ENCODE measurements around the gene HNRNPC. TPM values are rescaled to one million over a fixed set of nuclear protein-coding genes. Genes with fewer than 3 reads are reported as not detected.
"Not testable (repeated sequence)": the region's sequence is repeated elsewhere in the genome, so short reads cannot be mapped to it uniquely, and the experiment has no call there.

HNRNPC gene
- total RNA-seq, 1 experiment from 2014 or later, result 1,156 TPM

- no peak for DNase-seq (ENCODE audit: low read depth in 1 of 2, low spot score in 2 of 2)
- Histone ChIP-seq H3K36me3 (peaks cover 7% of the 10 kb centered on the region; the same call in 1 of the 2 replicates), H3K9me3 (replicated peaks) (peaks cover 7% of the 10 kb centered on the region), H3K27me3 (replicated peaks) (no peaks in the 10 kb centered on the region; the same call in 1 of the 2 replicates), H3K4me1 (replicated peaks) (0 out of 2 replicates have a peak, but pooled peaks cover 4% of the 10 kb centered on the region), H3K27ac (no peak overlapping the region), H3K4me3 (no peak overlapping the region)
Observed at GRCh38 chr14:21197418-21198205, 71.6 kb downstream of the HNRNPC start.

GRCh38 chr14:21194597-21194996 lies 74.6 kb downstream of the HNRNPC start:
- H3K27me3 ChIP-seq (replicated peaks), result no peaks in the 10 kb centered on the region; the same call in 1 of the 2 replicates
- no peak for DNase-seq (ENCODE audit: low read depth in 1 of 2, low spot score in 2 of 2)
- no peaks in the 10 kb centered on the region for H3K36me3 ChIP-seq
- H3K4me1 ChIP-seq (replicated peaks), result peaks cover 6% of the 10 kb centered on the region
- peaks cover 7% of the 10 kb centered on the region for H3K9me3 ChIP-seq (replicated peaks)
- no peak overlapping the region for H3K27ac ChIP-seq
- H3K4me3 ChIP-seq, result no peak overlapping the region

GRCh38 chr14:21192875-21193535 lies 76.2 kb downstream of the HNRNPC start:
- Histone ChIP-seq H3K4me3 (no peak overlapping the region), H3K9me3 (replicated peaks) (peaks cover 7% of the 10 kb centered on the region), H3K4me1 (replicated peaks) (peaks cover 6% of the 10 kb centered on the region), H3K27ac (no peak overlapping the region), H3K27me3 (replicated peaks) (no peaks in the 10 kb centered on the region; the same call in 1 of the 2 replicates), H3K36me3 (no peaks in the 10 kb centered on the region)
- DNase-seq (ENCODE audit: low read depth in 1 of 2, low spot score in 2 of 2), result no peak

- Histone ChIP-seq H3K9me3 (replicated peaks) (peaks cover 1% of the 10 kb centered on the region), H3K4me1 (replicated peaks) (peaks cover 6% of the 10 kb centered on the region), H3K4me3 (no peak overlapping the region), H3K27ac (no peak overlapping the region), H3K36me3 (no peaks in the 10 kb centered on the region), H3K27me3 (replicated peaks) (no peaks in the 10 kb centered on the region)
- DNase-seq (ENCODE audit: low read depth in 1 of 2, low spot score in 2 of 2), result no peak
Observed at GRCh38 chr14:21192447-21192822, 76.8 kb downstream of the HNRNPC start.

GRCh38 chr14:21191809-21192446 lies 77.3 kb downstream of the HNRNPC start:
- H3K27ac ChIP-seq, result no peak overlapping the region
- H3K27me3 ChIP-seq (replicated peaks), result no peaks in the 10 kb centered on the region
- H3K4me1 ChIP-seq (replicated peaks), result peaks cover 6% of the 10 kb centered on the region
- no peaks in the 10 kb centered on the region for H3K36me3 ChIP-seq
- no peak overlapping the region for H3K4me3 ChIP-seq
- H3K9me3 ChIP-seq (replicated peaks), result no peaks in the 10 kb centered on the region
- DNase-seq (ENCODE audit: low read depth in 1 of 2, low spot score in 2 of 2), result peak in 1 of 2 experiments; percentile 68

- no peak for DNase-seq (ENCODE audit: low read depth in 1 of 2, low spot score in 2 of 2)
- peaks cover 6% of the 10 kb centered on the region for H3K4me1 ChIP-seq (replicated peaks)
- H3K4me3 ChIP-seq, result no peak overlapping the region
- H3K27me3 ChIP-seq (replicated peaks), result no peaks in the 10 kb centered on the region
- H3K27ac ChIP-seq, result no peak overlapping the region
- no peaks in the 10 kb centered on the region for H3K9me3 ChIP-seq (replicated peaks)
- H3K36me3 ChIP-seq, result no peaks in the 10 kb centered on the region
Observed at GRCh38 chr14:21191261-21191808, 77.9 kb downstream of the HNRNPC start.

- Histone ChIP-seq H3K27ac (no peak overlapping the region), H3K9me3 (replicated peaks) (0 out of 2 replicates have a peak, but pooled peaks cover 2% of the 10 kb centered on the region), H3K4me1 (replicated peaks) (no peaks in the 10 kb centered on the region), H3K27me3 (replicated peaks) (no peaks in the 10 kb centered on the region; the same call in 1 of the 2 replicates), H3K4me3 (no peak overlapping the region), H3K36me3 (no peaks in the 10 kb centered on the region)
- DNase-seq (ENCODE audit: low read depth in 1 of 2, low spot score in 2 of 2), result no peak
Observed at GRCh38 chr14:21185491-21185890, 83.8 kb downstream of the HNRNPC start.

- H3K4me3 ChIP-seq, result no peak overlapping the region
- peaks cover 3% of the 10 kb centered on the region; the same call in 1 of the 2 replicates for H3K27me3 ChIP-seq (replicated peaks)
- DNase-seq (ENCODE audit: low read depth in 1 of 2, low spot score in 2 of 2), result no peak
- no peaks in the 10 kb centered on the region for H3K36me3 ChIP-seq
- H3K4me1 ChIP-seq (replicated peaks), result no peaks in the 10 kb centered on the region
- H3K27ac ChIP-seq, result no peak overlapping the region
- H3K9me3 ChIP-seq (replicated peaks), result 0 out of 2 replicates have a peak, but pooled peaks cover 2% of the 10 kb centered on the region
Observed at GRCh38 chr14:21184254-21184653, 85.0 kb downstream of the HNRNPC start.

- Histone ChIP-seq H3K9me3 (replicated peaks) (0 out of 2 replicates have a peak, but pooled peaks cover 2% of the 10 kb centered on the region), H3K27ac (no peak overlapping the region), H3K4me3 (no peak overlapping the region), H3K27me3 (replicated peaks) (peaks cover 3% of the 10 kb centered on the region; the same call in 1 of the 2 replicates), H3K4me1 (replicated peaks) (no peaks in the 10 kb centered on the region), H3K36me3 (no peaks in the 10 kb centered on the region)
- DNase-seq (ENCODE audit: low read depth in 1 of 2, low spot score in 2 of 2), result no peak
Observed at GRCh38 chr14:21182166-21182565, 87.1 kb downstream of the HNRNPC start.

GRCh38 chr14:21171128-21171527 lies 98.1 kb downstream of the HNRNPC start:
- no peak for DNase-seq (ENCODE audit: low read depth in 1 of 2, low spot score in 2 of 2)
- Histone ChIP-seq H3K27me3 (replicated peaks) (peaks cover 8% of the 10 kb centered on the region), H3K27ac (no peak overlapping the region), H3K36me3 (no peaks in the 10 kb centered on the region), H3K9me3 (replicated peaks) (no peaks in the 10 kb centered on the region), H3K4me3 (no peak overlapping the region), H3K4me1 (replicated peaks) (no peaks in the 10 kb centered on the region)

GRCh38 chr14:21169573-21169972 lies 99.7 kb downstream of the HNRNPC start:
- H3K4me3 ChIP-seq, result no peak overlapping the region
- H3K36me3 ChIP-seq, result no peaks in the 10 kb centered on the region
- no peak overlapping the region for H3K27ac ChIP-seq
- peaks cover 8% of the 10 kb centered on the region for H3K27me3 ChIP-seq (replicated peaks)
- no peaks in the 10 kb centered on the region for H3K9me3 ChIP-seq (replicated peaks)
- H3K4me1 ChIP-seq (replicated peaks), result no peaks in the 10 kb centered on the region
- no peak for DNase-seq (ENCODE audit: low read depth in 1 of 2, low spot score in 2 of 2)

- H3K27ac ChIP-seq, result no peak overlapping the region
- no peaks in the 10 kb centered on the region for H3K4me1 ChIP-seq (replicated peaks)
- DNase-seq (ENCODE audit: low read depth in 1 of 2, low spot score in 2 of 2), result no peak
- no peak overlapping the region for H3K4me3 ChIP-seq
- no peaks in the 10 kb centered on the region for H3K36me3 ChIP-seq
- H3K27me3 ChIP-seq (replicated peaks), result peaks cover 10% of the 10 kb centered on the region
- no peaks in the 10 kb centered on the region for H3K9me3 ChIP-seq (replicated peaks)
Observed at GRCh38 chr14:21168055-21168454, 101.2 kb downstream of the HNRNPC start.

- H3K27ac ChIP-seq; H3K36me3 ChIP-seq; H3K4me1 ChIP-seq (replicated peaks); H3K4me3 ChIP-seq; H3K27me3 ChIP-seq (replicated peaks); DNase-seq (ENCODE audit: low read depth in 1 of 2, low spot score in 2 of 2); H3K9me3 ChIP-seq (replicated peaks): not testable (repeated sequence)
Observed at GRCh38 chr14:21165670-21166069, 103.6 kb downstream of the HNRNPC start.

Measured in SJSA1 (cell line).